HepG2 (cell line): ENCODE data around the gene FXYD5. TPM values are rescaled to one million over a fixed set of nuclear protein-coding genes. Genes with fewer than 3 reads are reported as not detected.

ENCODE experiments used
- ATAC-seq: fragments of 200-7000 bp; cut with Tn5 transposase; 3 replicates; pipeline ENCODE4 v1.9.1; 2020; ENCODE audit warnings: mild to moderate bottlenecking, moderate library complexity
- BruUV-seq: library from RNA; stranded (reverse); fragments of 400-500 nt; replicated peaks from 2 replicates; lab custom pipeline; 2021; lab: Mats Ljungman, UMichigan
- CTCF ChIA-PET: fragments of 300-600 bp; formaldehyde crosslinking; extraction: SDS; loops from one replicate; lab custom pipeline; 2021; ENCODE audit warnings: low total read pairs, inconsistent platforms, low intra/inter-chr PET ratio; lab: Yijun Ruan, JAX
- POLR2A ChIA-PET: fragments of 350-600 bp; sonication (Branson Sonifier 250); formaldehyde crosslinking; loops from one replicate; lab custom pipeline; 2020; ENCODE audit warnings: antibody characterized with exemption, inconsistent platforms; lab: Yijun Ruan, JAX
- DNase-seq: peaks from one replicate; pipeline ENCODE4 v3.0.0-alpha.2; 2015; ENCODE audit warnings: low spot score
- FAIRE-seq: peaks from 3 replicates; lab custom pipeline; 2011; peaks lifted over from hg19 to GRCh38; lab: Jason Lieb, UNC
- H2AFZ ChIP-seq: one replicate; pipeline ENCODE4 v1.6.1; 2011; ENCODE audit warnings: low read length, inconsistent platforms
- H3K27ac ChIP-seq: fragments of 300-600 bp; 3 replicates; pipeline ENCODE4 v1.8.0; 2011; ENCODE audit warnings: mixed run types, mild to moderate bottlenecking, mixed read lengths, low read length, inconsistent platforms; ENCODE audit not compliant: insufficient read depth; ENCODE audit errors: extremely low read length
- H3K27me3 ChIP-seq, 2 experiments: fragments of 200-600 bp in 1 of 2; 2 replicates in 1 of 2; 3 replicates in 1 of 2; pipeline versions ENCODE4 v1.6.0 to v1.8.0; 2011; ENCODE audit warnings: low read length in 2 of 2, mild to moderate bottlenecking in 2 of 2, moderate library complexity in 2 of 2, inconsistent platforms in 1 of 2; ENCODE audit not compliant: insufficient read depth in 2 of 2, control insufficient read depth in 1 of 2
- H3K36me3 ChIP-seq, 2 experiments: fragments of 200-600 bp in 1 of 2; replicated peaks in 1 of 2; 2 replicates in 1 of 2; 3 replicates in 1 of 2; pipeline versions ENCODE4 v1.5.1 to v1.8.0; 2011; ENCODE audit warnings: low read length in 2 of 2, inconsistent platforms in 1 of 2; ENCODE audit not compliant: insufficient read depth in 2 of 2, control insufficient read depth in 1 of 2
- H3K4me1 ChIP-seq: 2 replicates; pipeline ENCODE4 v1.5.1; 2012; ENCODE audit warnings: low read length, inconsistent platforms; ENCODE audit not compliant: insufficient read depth
- H3K4me2 ChIP-seq: 2 replicates; pipeline ENCODE4 v1.6.0; 2011; ENCODE audit warnings: low read depth, low read length, inconsistent platforms
- H3K4me3 ChIP-seq, 3 experiments: fragments of 200-600 bp in 1 of 3; sonication (generic), shearing (Covaris generic) in 1 of 3; replicated peaks in 1 of 3; 2 replicates each; pipeline ENCODE4 v1.5.1; 2011 to 2016; ENCODE audit warnings: low read length in 3 of 3, inconsistent platforms in 2 of 3, low read depth in 2 of 3, mild to moderate bottlenecking in 2 of 3, control low read depth in 1 of 3, mixed read lengths in 1 of 3; ENCODE audit not compliant: insufficient read depth in 1 of 3
- H3K79me2 ChIP-seq: one replicate; pipeline ENCODE4 v1.6.1; 2011; ENCODE audit warnings: low read length, inconsistent platforms; ENCODE audit not compliant: insufficient read depth
- H3K9ac ChIP-seq: 2 replicates; pipeline ENCODE4 v1.6.0; 2011; ENCODE audit warnings: mild to moderate bottlenecking, low read depth, low read length, inconsistent platforms; ENCODE audit not compliant: insufficient read depth
- H3K9me3 ChIP-seq: 2 replicates; pipeline ENCODE4 v1.5.1; 2012; ENCODE audit warnings: mild to moderate bottlenecking, low read length
- H4K20me1 ChIP-seq: 2 replicates; pipeline ENCODE4 v1.6.0; 2011; ENCODE audit warnings: inconsistent platforms, mild to moderate bottlenecking, low read length, moderate library complexity; ENCODE audit not compliant: insufficient read depth
- CBX1 ChIP-seq: IDR thresholded peaks from one replicate; pipeline ENCODE4 v1.6.1; 2016; ENCODE audit warnings: antibody characterized with exemption, low read depth
- FOXO1 ChIP-seq: sonication (generic); formaldehyde crosslinking; IDR thresholded peaks from 2 replicates; pipeline ENCODE4 v1.4.0; 2020; ENCODE audit warnings: missing genetic modification reagents
- HOXA7 ChIP-seq: sonication (generic); formaldehyde crosslinking; IDR thresholded peaks from 2 replicates; pipeline ENCODE4 v1.8.1; 2022; ENCODE audit warnings: mild to moderate bottlenecking, missing genetic modification reagents, moderate library complexity
- KMT2A ChIP-seq: sonication (generic); formaldehyde crosslinking; IDR thresholded peaks from 2 replicates; pipeline ENCODE4 v1.4.0; 2020; ENCODE audit warnings: missing genetic modification reagents
- NAIF1 ChIP-seq: sonication (generic); formaldehyde crosslinking; IDR thresholded peaks from 2 replicates; pipeline ENCODE4 v1.5.0; 2020; ENCODE audit warnings: mild to moderate bottlenecking, missing genetic modification reagents, borderline replicate concordance
- SKIL ChIP-seq: sonication (generic); formaldehyde crosslinking; IDR thresholded peaks from 2 replicates; pipeline ENCODE4 v1.8.0; 2022; ENCODE audit warnings: missing genetic modification reagents, mild to moderate bottlenecking, moderate library complexity, borderline replicate concordance
- YY1 ChIP-seq: IDR thresholded peaks from 2 replicates; pipeline ENCODE4 v1.6.1; 2011; ENCODE audit warnings: low read length, low read depth, moderate library complexity, mild to moderate bottlenecking; ENCODE audit not compliant: insufficient read depth, insufficient replicate concordance
- ZNF605 ChIP-seq: sonication (generic); formaldehyde crosslinking; IDR thresholded peaks from 2 replicates; pipeline ENCODE4 v1.8.0; 2022; ENCODE audit warnings: mild to moderate bottlenecking, missing genetic modification reagents
- ZNF691 ChIP-seq: sonication (generic); formaldehyde crosslinking; IDR thresholded peaks from 2 replicates; pipeline ENCODE4 v1.4.0; 2020; ENCODE audit warnings: missing genetic modification reagents, low read depth, mild to moderate bottlenecking, borderline replicate concordance
- ZNF800 ChIP-seq: sonication (generic); formaldehyde crosslinking; IDR thresholded peaks from 2 replicates; pipeline ENCODE4 v1.4.0; 2020; ENCODE audit warnings: missing genetic modification reagents
- ZNF841 ChIP-seq: sonication (generic); formaldehyde crosslinking; IDR thresholded peaks from 2 replicates; pipeline ENCODE4 v1.8.1; 2023; ENCODE audit warnings: missing genetic modification reagents, borderline replicate concordance
- WGBS: methylation state at CpG from one replicate; pipeline ENCODE4 v1.1.6; 2017; ENCODE audit warnings: low lambda C conversion rate; 5-methylcytosine and 5-hydroxymethylcytosine counted together
- in situ Hi-C: cut with HindIII; loops from 2 replicates; pipeline ENCODE4 v1.10.0; 2017; ENCODE audit warnings: low pct_unique_long_range_greater_than_20kb; ENCODE audit not compliant: extremely low pct_ligation_motif_present
- intact Hi-C: fragments of 100-400 bp; cut with micrococcal nuclease; formaldehyde crosslinking; loops from one replicate; pipeline ENCODE4 v1.10.0; 2022; ENCODE audit not compliant: unreplicated experiment
- polyA plus RNA-seq, 8 experiments: library from polyadenylated mRNA; depleted of rRNA in 3 of 8; stranded (reverse) in 7 of 8; unstranded in 1 of 8; fragments of >200 nt; fragmentation: Illumina TruSeq in 4 of 8; extraction: Trizol in 4 of 8; gene quantifications; 2 replicates each; pipeline versions ENCODE4 v1.2.1 to v1.2.3, GENCODE V29; 2011 to 2016; ENCODE audit warnings: low read depth in 4 of 8, missing spikeins in 1 of 8, mixed read lengths in 1 of 8; ENCODE audit not compliant: insufficient read depth in 1 of 8
- total RNA-seq, 5 experiments: library from RNA; depleted of rRNA; stranded (reverse); fragments of >200 nt; fragmentation: Illumina TruSeq; extraction: Trizol; gene quantifications; 2 replicates each; pipeline ENCODE4 v1.2.3, GENCODE V29; 2016; ENCODE audit warnings: low read depth in 1 of 5

The FXYD5 gene
- total and polyA plus RNA-seq, 2 of the 13 experiments (the other 11 are each of a cell fraction or from before 2014, with no cell fraction given) = 0.65 TPM; not detected in 1

GRCh38 chr19:35204799-35205732 is 50.5 kb downstream of the FXYD5 start:
- no TSS peak for BruUV-seq
- H4K20me1 ChIP-seq = no peaks in the 10 kb centered on the region
- no peaks in the 10 kb centered on the region for H3K36me3 ChIP-seq
- H3K4me3 ChIP-seq = no peak overlapping the region
- ATAC-seq (no peak), FAIRE-seq (no peak), DNase-seq (no peak)
- peaks cover 0 to 1% of the 10 kb centered on the region in 2 experiments; a peak in 3 of 5 replicates for H3K27me3 ChIP-seq
- ChIA-PET CTCF (no interaction called here), POLR2A (no interaction called here)
- WGBS = 43% methylated on average over 13 of the region's 13 CpGs
- no peak overlapping the region for H2AFZ ChIP-seq
- H3K27ac ChIP-seq = no peak overlapping the region
- H3K9me3 ChIP-seq = no peaks in the 10 kb centered on the region
- no peak overlapping the region for H3K9ac ChIP-seq
- H3K4me2 ChIP-seq = no peak overlapping the region
- H3K4me1 ChIP-seq = no peaks in the 10 kb centered on the region; the same call in 1 of the 2 replicates
- no peaks in the 10 kb centered on the region for H3K79me2 ChIP-seq
- intact Hi-C loops = no loop called here
- in situ Hi-C loops = no loop called here
- TF ChIP-seq FOXO1 (CRISPR knock-in tag) = no peak
- TF ChIP-seq ZNF800 (CRISPR knock-in tag) = no peak
- no peak for TF ChIP-seq ZNF605

- H3K36me3 ChIP-seq = no peaks in the 10 kb centered on the region
- ChIA-PET CTCF (no interaction called here), POLR2A (no interaction called here)
- no peak overlapping the region for H3K9ac ChIP-seq
- ATAC-seq (no peak), FAIRE-seq (no peak), DNase-seq (no peak)
- H3K27ac ChIP-seq = no peak overlapping the region
- H3K4me3 ChIP-seq = no peak overlapping the region
- no peaks in the 10 kb centered on the region for H3K9me3 ChIP-seq
- H3K4me1 ChIP-seq = peaks cover 2% of the 10 kb centered on the region
- no peaks in the 10 kb centered on the region for H4K20me1 ChIP-seq
- intact Hi-C loops (no loop called here), in situ Hi-C loops (no loop called here)
- H3K27me3 ChIP-seq = peaks cover 0 to 1% of the 10 kb centered on the region in 2 experiments; a peak in 3 of 5 replicates
- 26% methylated on average over 6 of the region's 6 CpGs for WGBS
- H3K4me2 ChIP-seq = no peak overlapping the region
- H2AFZ ChIP-seq = no peak overlapping the region
- H3K79me2 ChIP-seq = no peaks in the 10 kb centered on the region
- no TSS peak for BruUV-seq
- TF ChIP-seq NAIF1 (CRISPR knock-in tag) (no peak), HOXA7 (CRISPR knock-in tag) (no peak), YY1 (no peak), KMT2A (no peak), CBX1 (no peak), ZNF691 (no peak), SKIL (CRISPR knock-in tag) (no peak), ZNF841 (no peak)
These were observed 51.3 kb downstream of the FXYD5 start for GRCh38 chr19:35205733-35206323.
